HepG2 (cell line): ENCODE results near the gene NENF. TPM values are rescaled to one million over a fixed set of nuclear protein-coding genes. Genes with fewer than 3 reads are reported as not detected.

Source experiments
- ATAC-seq: fragments of 200-7000 bp; cut with Tn5 transposase; 3 replicates; pipeline ENCODE4 v1.9.1; 2020; ENCODE audit warnings: mild to moderate bottlenecking, moderate library complexity
- BruUV-seq: library from RNA; stranded (reverse); fragments of 400-500 nt; replicated peaks from 2 replicates; lab custom pipeline; 2021; lab: Mats Ljungman, UMichigan
- CTCF ChIA-PET: fragments of 300-600 bp; formaldehyde crosslinking; extraction: SDS; loops from one replicate; lab custom pipeline; 2021; ENCODE audit warnings: low total read pairs, inconsistent platforms, low intra/inter-chr PET ratio; lab: Yijun Ruan, JAX
- POLR2A ChIA-PET: fragments of 350-600 bp; sonication (Branson Sonifier 250); formaldehyde crosslinking; loops from one replicate; lab custom pipeline; 2020; ENCODE audit warnings: antibody characterized with exemption, inconsistent platforms; lab: Yijun Ruan, JAX
- DNase-seq: peaks from one replicate; pipeline ENCODE4 v3.0.0-alpha.2; 2015; ENCODE audit warnings: low spot score
- FAIRE-seq: peaks from 3 replicates; lab custom pipeline; 2011; peaks lifted over from hg19 to GRCh38; lab: Jason Lieb, UNC
- H2AFZ ChIP-seq: one replicate; pipeline ENCODE4 v1.6.1; 2011; ENCODE audit warnings: low read length, inconsistent platforms
- H3K27ac ChIP-seq: fragments of 300-600 bp; 3 replicates; pipeline ENCODE4 v1.8.0; 2011; ENCODE audit warnings: mixed run types, mild to moderate bottlenecking, mixed read lengths, low read length, inconsistent platforms; ENCODE audit not compliant: insufficient read depth; ENCODE audit errors: extremely low read length
- H3K27me3 ChIP-seq, 2 experiments: fragments of 200-600 bp in 1 of 2; 2 replicates in 1 of 2; 3 replicates in 1 of 2; pipeline versions ENCODE4 v1.6.0 to v1.8.0; 2011; ENCODE audit warnings: low read length in 2 of 2, mild to moderate bottlenecking in 2 of 2, moderate library complexity in 2 of 2, inconsistent platforms in 1 of 2; ENCODE audit not compliant: insufficient read depth in 2 of 2, control insufficient read depth in 1 of 2
- H3K36me3 ChIP-seq, 2 experiments: fragments of 200-600 bp in 1 of 2; replicated peaks in 1 of 2; 2 replicates in 1 of 2; 3 replicates in 1 of 2; pipeline versions ENCODE4 v1.5.1 to v1.8.0; 2011; ENCODE audit warnings: low read length in 2 of 2, inconsistent platforms in 1 of 2; ENCODE audit not compliant: insufficient read depth in 2 of 2, control insufficient read depth in 1 of 2
- H3K4me1 ChIP-seq: 2 replicates; pipeline ENCODE4 v1.5.1; 2012; ENCODE audit warnings: low read length, inconsistent platforms; ENCODE audit not compliant: insufficient read depth
- H3K4me2 ChIP-seq: 2 replicates; pipeline ENCODE4 v1.6.0; 2011; ENCODE audit warnings: low read depth, low read length, inconsistent platforms
- H3K4me3 ChIP-seq, 3 experiments: fragments of 200-600 bp in 1 of 3; sonication (generic), shearing (Covaris generic) in 1 of 3; replicated peaks in 1 of 3; 2 replicates each; pipeline ENCODE4 v1.5.1; 2011 to 2016; ENCODE audit warnings: low read length in 3 of 3, inconsistent platforms in 2 of 3, low read depth in 2 of 3, mild to moderate bottlenecking in 2 of 3, control low read depth in 1 of 3, mixed read lengths in 1 of 3; ENCODE audit not compliant: insufficient read depth in 1 of 3
- H3K79me2 ChIP-seq: one replicate; pipeline ENCODE4 v1.6.1; 2011; ENCODE audit warnings: low read length, inconsistent platforms; ENCODE audit not compliant: insufficient read depth
- H3K9ac ChIP-seq: 2 replicates; pipeline ENCODE4 v1.6.0; 2011; ENCODE audit warnings: mild to moderate bottlenecking, low read depth, low read length, inconsistent platforms; ENCODE audit not compliant: insufficient read depth
- H3K9me3 ChIP-seq: 2 replicates; pipeline ENCODE4 v1.5.1; 2012; ENCODE audit warnings: mild to moderate bottlenecking, low read length
- H4K20me1 ChIP-seq: 2 replicates; pipeline ENCODE4 v1.6.0; 2011; ENCODE audit warnings: inconsistent platforms, mild to moderate bottlenecking, low read length, moderate library complexity; ENCODE audit not compliant: insufficient read depth
- CHD4 ChIP-seq: fragments of 200-600 bp; sonication (generic); IDR thresholded peaks from 2 replicates; pipeline ENCODE4 v1.7.0; 2017; ENCODE audit warnings: mild to moderate bottlenecking, low read length, borderline replicate concordance
- PLRG1 ChIP-seq: fragments of 450-650 bp; conservative IDR thresholded peaks from 2 replicates; pipeline ENCODE4 v1.6.1; 2016
- RNF2 ChIP-seq: fragments of 450-650 bp; conservative IDR thresholded peaks from 2 replicates; pipeline ENCODE4 v1.6.1; 2016; ENCODE audit warnings: low read depth
- TAF15 ChIP-seq: fragments of 200-400 bp; formaldehyde crosslinking; IDR thresholded peaks from one replicate; pipeline ENCODE4 v1.6.1; 2018; ENCODE audit warnings: mild to moderate bottlenecking, low read depth, low read length; ENCODE audit not compliant: poor library complexity, severe bottlenecking
- ZBTB20 ChIP-seq: sonication (generic); formaldehyde crosslinking; IDR thresholded peaks from 2 replicates; pipeline ENCODE4 v1.8.1; 2023; ENCODE audit warnings: missing genetic modification reagents, low read depth, mild to moderate bottlenecking, borderline replicate concordance
- ZNF230 ChIP-seq: sonication (generic); formaldehyde crosslinking; IDR thresholded peaks from 2 replicates; pipeline ENCODE4 v1.4.0; 2020; ENCODE audit warnings: mild to moderate bottlenecking, missing genetic modification reagents
- ZNF337 ChIP-seq: sonication (generic); formaldehyde crosslinking; IDR thresholded peaks from 2 replicates; pipeline ENCODE4 v1.5.1; 2020; ENCODE audit warnings: missing genetic modification reagents, low read depth, mild to moderate bottlenecking, borderline replicate concordance
- WGBS: methylation state at CpG from one replicate; pipeline ENCODE4 v1.1.6; 2017; ENCODE audit warnings: low lambda C conversion rate; 5-methylcytosine and 5-hydroxymethylcytosine counted together
- in situ Hi-C: cut with HindIII; loops from 2 replicates; pipeline ENCODE4 v1.10.0; 2017; ENCODE audit warnings: low pct_unique_long_range_greater_than_20kb; ENCODE audit not compliant: extremely low pct_ligation_motif_present
- intact Hi-C: fragments of 100-400 bp; cut with micrococcal nuclease; formaldehyde crosslinking; loops from one replicate; pipeline ENCODE4 v1.10.0; 2022; ENCODE audit not compliant: unreplicated experiment
- polyA plus RNA-seq, 8 experiments: library from polyadenylated mRNA; depleted of rRNA in 3 of 8; stranded (reverse) in 7 of 8; unstranded in 1 of 8; fragments of >200 nt; fragmentation: Illumina TruSeq in 4 of 8; extraction: Trizol in 4 of 8; gene quantifications; 2 replicates each; pipeline versions ENCODE4 v1.2.1 to v1.2.3, GENCODE V29; 2011 to 2016; ENCODE audit warnings: low read depth in 4 of 8, missing spikeins in 1 of 8, mixed read lengths in 1 of 8; ENCODE audit not compliant: insufficient read depth in 1 of 8
- total RNA-seq, 5 experiments: library from RNA; depleted of rRNA; stranded (reverse); fragments of >200 nt; fragmentation: Illumina TruSeq; extraction: Trizol; gene quantifications; 2 replicates each; pipeline ENCODE4 v1.2.3, GENCODE V29; 2016; ENCODE audit warnings: low read depth in 1 of 5
- TF ChIP-seq, protein P1 (sequence below): fragments of 450-650 bp; IDR thresholded peaks from 2 replicates; pipeline ENCODE4 v1.6.1; 2016
- TF ChIP-seq, protein P2 (sequence below): IDR thresholded peaks from 2 replicates; pipeline ENCODE4 v1.6.1; 2016; ENCODE audit warnings: missing genetic modification reagents, missing compliant biosample characterization
- TF ChIP-seq, protein P3 (sequence below): sonication (generic); formaldehyde crosslinking; IDR thresholded peaks from 2 replicates; pipeline ENCODE4 v1.5.0; 2020; ENCODE audit warnings: missing genetic modification reagents, mild to moderate bottlenecking, borderline replicate concordance
- TF ChIP-seq, protein P4 (sequence below): IDR thresholded peaks from 2 replicates; pipeline ENCODE4 v1.6.1; 2012; ENCODE audit warnings: inconsistent platforms
- TF ChIP-seq, protein P5 (sequence below): sonication (generic); formaldehyde crosslinking; IDR thresholded peaks from 2 replicates; pipeline ENCODE4 v1.5.0; 2020; ENCODE audit warnings: mild to moderate bottlenecking, missing genetic modification reagents, borderline replicate concordance

The NENF gene
- total and polyA plus RNA-seq, 2 of the 13 experiments (the other 11 are each of a cell fraction or from before 2014, with no cell fraction given), result 31.7 to 40.4 TPM

DNA sequence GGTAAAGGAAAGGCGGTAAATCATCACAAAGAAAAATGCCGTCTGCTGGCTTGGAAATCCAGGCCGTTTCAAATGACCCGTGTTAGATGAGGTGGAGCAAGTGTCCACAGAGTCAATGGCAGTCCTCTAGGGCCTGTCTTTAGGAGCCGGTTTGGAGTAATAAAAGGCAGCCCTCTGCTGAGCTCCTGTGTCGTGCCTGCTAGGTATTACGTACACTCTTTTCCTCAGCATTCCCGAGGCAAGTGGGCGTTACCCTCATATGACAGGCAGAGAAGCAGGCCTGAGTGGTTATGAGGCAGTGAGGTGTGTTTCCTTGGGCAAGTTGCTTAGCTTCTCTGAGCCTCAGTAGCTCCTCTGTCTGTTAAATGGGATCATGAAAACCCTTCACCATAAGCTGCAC, 7.7 kb downstream of the NENF start:
- no TSS peak for BruUV-seq
- CTCF ChIA-PET, result no interaction called here

More for the DNA sequence above, 7.7 kb downstream of the NENF start:
- intact Hi-C loops, result no loop called here
- FAIRE-seq (no peak), DNase-seq (no peak), ATAC-seq (no peak)
- in situ Hi-C loops, result no loop called here
- Histone ChIP-seq H3K79me2 (no peaks in the 10 kb centered on the region), H3K36me3 (no peaks in the 10 kb centered on the region; a peak in 1 of 5 replicates), H3K27me3 (no peaks in the 10 kb centered on the region), H3K4me1 (no peaks in the 10 kb centered on the region), H3K9me3 (no peaks in the 10 kb centered on the region), H3K4me3 (no peak overlapping the region), H3K9ac (no peak overlapping the region), H2AFZ (no peak overlapping the region), H3K27ac (no peak overlapping the region), H4K20me1 (no peaks in the 10 kb centered on the region), H3K4me2 (no peak overlapping the region)
- POLR2A ChIA-PET, result no interaction called here
- TF ChIP-seq ZBTB20 (no peak), ZNF337 (CRISPR knock-in tag) (no peak), RNF2 (no peak), ZNF230 (no peak), TAF15 (no peak), CHD4 (no peak), PLRG1 (no peak)
- TF ChIP-seq, protein P1, sequence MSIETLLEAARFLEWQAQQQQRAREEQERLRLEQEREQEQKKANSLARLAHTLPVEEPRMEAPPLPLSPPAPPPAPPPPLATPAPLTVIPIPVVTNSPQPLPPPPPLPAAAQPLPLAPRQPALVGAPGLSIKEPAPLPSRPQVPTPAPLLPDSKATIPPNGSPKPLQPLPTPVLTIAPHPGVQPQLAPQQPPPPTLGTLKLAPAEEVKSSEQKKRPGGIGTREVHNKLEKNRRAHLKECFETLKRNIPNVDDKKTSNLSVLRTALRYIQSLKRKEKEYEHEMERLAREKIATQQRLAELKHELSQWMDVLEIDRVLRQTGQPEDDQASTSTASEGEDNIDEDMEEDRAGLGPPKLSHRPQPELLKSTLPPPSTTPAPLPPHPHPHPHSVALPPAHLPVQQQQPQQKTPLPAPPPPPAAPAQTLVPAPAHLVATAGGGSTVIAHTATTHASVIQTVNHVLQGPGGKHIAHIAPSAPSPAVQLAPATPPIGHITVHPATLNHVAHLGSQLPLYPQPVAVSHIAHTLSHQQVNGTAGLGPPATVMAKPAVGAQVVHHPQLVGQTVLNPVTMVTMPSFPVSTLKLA, result no peak
- TF ChIP-seq, protein P2, sequence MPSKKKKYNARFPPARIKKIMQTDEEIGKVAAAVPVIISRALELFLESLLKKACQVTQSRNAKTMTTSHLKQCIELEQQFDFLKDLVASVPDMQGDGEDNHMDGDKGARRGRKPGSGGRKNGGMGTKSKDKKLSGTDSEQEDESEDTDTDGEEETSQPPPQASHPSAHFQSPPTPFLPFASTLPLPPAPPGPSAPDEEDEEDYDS (CRISPR knock-in tag), result no peak
- TF ChIP-seq, protein P3, sequence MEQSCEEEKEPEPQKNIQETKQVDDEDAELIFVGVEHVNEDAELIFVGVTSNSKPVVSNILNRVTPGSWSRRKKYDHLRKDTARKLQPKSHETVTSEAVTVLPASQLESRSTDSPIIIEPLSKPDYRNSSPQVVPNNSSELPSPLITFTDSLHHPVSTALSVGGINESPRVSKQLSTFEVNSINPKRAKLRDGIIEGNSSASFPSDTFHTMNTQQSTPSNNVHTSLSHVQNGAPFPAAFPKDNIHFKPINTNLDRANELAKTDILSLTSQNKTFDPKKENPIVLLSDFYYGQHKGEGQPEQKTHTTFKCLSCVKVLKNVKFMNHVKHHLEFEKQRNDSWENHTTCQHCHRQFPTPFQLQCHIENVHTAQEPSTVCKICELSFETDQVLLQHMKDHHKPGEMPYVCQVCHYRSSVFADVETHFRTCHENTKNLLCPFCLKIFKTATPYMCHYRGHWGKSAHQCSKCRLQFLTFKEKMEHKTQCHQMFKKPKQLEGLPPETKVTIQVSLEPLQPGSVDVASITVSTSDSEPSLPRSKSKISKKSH, result no peak
- TF ChIP-seq, protein P4, sequence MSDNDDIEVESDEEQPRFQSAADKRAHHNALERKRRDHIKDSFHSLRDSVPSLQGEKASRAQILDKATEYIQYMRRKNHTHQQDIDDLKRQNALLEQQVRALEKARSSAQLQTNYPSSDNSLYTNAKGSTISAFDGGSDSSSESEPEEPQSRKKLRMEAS, result no peak
- TF ChIP-seq, protein P5, sequence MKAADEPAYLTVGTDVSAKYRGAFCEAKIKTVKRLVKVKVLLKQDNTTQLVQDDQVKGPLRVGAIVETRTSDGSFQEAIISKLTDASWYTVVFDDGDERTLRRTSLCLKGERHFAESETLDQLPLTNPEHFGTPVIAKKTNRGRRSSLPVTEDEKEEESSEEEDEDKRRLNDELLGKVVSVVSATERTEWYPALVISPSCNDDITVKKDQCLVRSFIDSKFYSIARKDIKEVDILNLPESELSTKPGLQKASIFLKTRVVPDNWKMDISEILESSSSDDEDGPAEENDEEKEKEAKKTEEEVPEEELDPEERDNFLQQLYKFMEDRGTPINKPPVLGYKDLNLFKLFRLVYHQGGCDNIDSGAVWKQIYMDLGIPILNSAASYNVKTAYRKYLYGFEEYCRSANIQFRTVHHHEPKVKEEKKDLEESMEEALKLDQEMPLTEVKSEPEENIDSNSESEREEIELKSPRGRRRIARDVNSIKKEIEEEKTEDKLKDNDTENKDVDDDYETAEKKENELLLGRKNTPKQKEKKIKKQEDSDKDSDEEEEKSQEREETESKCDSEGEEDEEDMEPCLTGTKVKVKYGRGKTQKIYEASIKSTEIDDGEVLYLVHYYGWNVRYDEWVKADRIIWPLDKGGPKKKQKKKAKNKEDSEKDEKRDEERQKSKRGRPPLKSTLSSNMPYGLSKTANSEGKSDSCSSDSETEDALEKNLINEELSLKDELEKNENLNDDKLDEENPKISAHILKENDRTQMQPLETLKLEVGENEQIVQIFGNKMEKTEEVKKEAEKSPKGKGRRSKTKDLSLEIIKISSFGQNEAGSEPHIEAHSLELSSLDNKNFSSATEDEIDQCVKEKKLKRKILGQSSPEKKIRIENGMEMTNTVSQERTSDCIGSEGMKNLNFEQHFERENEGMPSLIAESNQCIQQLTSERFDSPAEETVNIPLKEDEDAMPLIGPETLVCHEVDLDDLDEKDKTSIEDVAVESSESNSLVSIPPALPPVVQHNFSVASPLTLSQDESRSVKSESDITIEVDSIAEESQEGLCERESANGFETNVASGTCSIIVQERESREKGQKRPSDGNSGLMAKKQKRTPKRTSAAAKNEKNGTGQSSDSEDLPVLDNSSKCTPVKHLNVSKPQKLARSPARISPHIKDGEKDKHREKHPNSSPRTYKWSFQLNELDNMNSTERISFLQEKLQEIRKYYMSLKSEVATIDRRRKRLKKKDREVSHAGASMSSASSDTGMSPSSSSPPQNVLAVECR (CRISPR knock-in tag), result no peak
- 78% methylated on average over 9 of the region's 9 CpGs for WGBS
